Measurements from ENCODE around the gene PARP15.

The PARP15 gene

DNA sequence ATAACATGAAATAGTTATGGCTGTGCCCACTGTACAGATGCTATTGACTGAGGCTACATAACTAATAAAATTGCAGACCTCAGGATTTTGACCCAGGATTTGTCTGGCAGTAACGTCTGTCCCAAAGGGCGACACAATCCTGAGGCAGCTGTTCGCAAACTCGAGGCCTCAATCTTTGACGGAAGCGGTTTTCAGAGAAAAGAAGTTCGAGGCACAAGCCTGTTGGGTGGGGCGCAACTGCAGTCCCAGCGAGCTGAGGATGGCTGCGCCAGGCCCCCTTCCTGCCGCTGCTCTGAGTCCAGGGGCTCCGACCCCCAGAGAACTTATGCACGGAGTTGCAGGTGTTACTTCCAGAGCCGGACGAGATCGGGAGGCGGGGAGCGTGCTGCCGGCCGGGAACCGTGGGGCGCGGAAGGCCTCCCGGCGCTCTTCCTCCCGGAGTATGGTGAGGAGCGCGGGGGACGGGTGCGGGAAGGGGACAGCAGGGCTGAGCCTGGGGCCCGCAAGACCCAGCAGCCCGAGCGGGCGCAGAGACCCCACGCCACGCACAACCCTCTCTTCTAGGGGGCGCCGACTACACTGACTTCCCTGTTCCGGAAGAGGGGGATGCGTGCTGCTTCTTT, at the start of gene PARP15:
TSS of gene PARP15 (plus strand) at position 242 of the 623 bp plus-strand sequence. CDS start at position 260, 18 bp downstream.
- Histone ChIP-seq H3K9me3 (ENCODE audit: control insufficient read depth in 2 of 2, low read length in 2 of 2) (peaks cover 0 to 6% of the 10 kb centered on the region in 2 donors), H3K27ac (ENCODE audit: low read length) (no peak within 1 kb of the TSS), H3K9ac (ENCODE audit: low read length in 2 of 2) (peak within 1 kb of the TSS; percentile 43 to 51), H3K4me1 (ENCODE audit: control insufficient read depth, insufficient read depth, low read length) (no peaks in the 10 kb centered on the region), H3K36me3 (ENCODE audit: control insufficient read depth in 2 of 2, insufficient read depth in 2 of 2, low read length in 2 of 2) (peaks cover 6 to 8% of the 10 kb centered on the region in 2 donors), H3K27me3 (ENCODE audit: control insufficient read depth in 1 of 2, insufficient read depth in 2 of 2, low read length in 2 of 2) (peaks cover 0 to 3% of the 10 kb centered on the region in 2 donors), H3K4me3 (ENCODE audit: low read length in 2 of 2) (peak within 1 kb of the TSS; percentile 67 to 71)

DNA sequence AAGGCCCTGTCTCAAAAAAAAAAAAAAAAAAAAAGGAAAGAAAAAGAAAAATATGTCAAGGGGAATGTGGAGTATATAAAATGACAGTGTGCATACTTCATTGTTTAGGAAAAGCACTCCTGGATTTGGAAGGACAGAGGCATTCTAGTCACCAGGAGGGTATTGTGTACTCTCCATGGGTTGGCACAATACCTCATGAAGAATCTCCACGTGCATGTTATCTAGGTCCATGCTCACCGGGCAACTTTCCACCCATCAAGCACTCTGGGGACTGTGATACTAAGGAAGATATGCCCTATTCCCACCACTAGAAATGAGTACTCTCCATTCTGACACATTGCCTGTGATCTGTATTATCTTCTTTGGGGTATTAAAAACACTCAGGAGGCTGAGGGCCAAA, 47.3 kb upstream of the PARP15 start:
- Histone ChIP-seq H3K4me1 (ENCODE audit: control insufficient read depth, insufficient read depth, low read length) (no peaks in the 10 kb centered on the region), H3K36me3 (ENCODE audit: control insufficient read depth in 2 of 2, insufficient read depth in 2 of 2, low read length in 2 of 2) (peaks cover 43 to 44% of the 10 kb centered on the region in 2 donors), H3K27ac (ENCODE audit: low read length) (no peak overlapping the region), H3K9ac (ENCODE audit: low read length in 2 of 2) (no peak overlapping the region), H3K27me3 (ENCODE audit: control insufficient read depth in 1 of 2, insufficient read depth in 2 of 2, low read length in 2 of 2) (no peaks in the 10 kb centered on the region), H3K4me3 (ENCODE audit: low read length in 2 of 2) (no peak overlapping the region), H3K9me3 (ENCODE audit: control insufficient read depth in 2 of 2, low read length in 2 of 2) (no peaks in the 10 kb centered on the region)

DNA sequence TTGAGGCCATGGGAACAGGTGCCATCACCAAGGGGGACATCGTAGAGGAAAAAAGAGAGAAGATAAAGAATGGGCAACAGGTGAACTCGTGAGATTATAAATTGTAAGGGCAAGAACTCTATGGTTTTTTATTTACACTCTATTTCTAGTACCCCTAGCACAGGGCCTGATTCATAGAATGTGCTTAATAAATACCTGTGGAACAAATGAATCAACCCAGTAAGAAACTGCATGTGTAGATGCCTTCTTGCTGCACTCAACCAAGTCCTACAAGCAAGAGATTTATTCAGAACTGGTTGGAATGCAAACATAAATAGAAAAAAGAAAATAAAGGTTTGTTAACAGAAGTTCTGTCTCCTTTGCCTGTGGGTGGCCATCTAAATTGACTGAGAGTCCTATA, 44.0 kb upstream of the PARP15 start:
- Histone ChIP-seq H3K27ac (ENCODE audit: low read length) (no peak overlapping the region), H3K4me3 (ENCODE audit: low read length in 2 of 2) (no peak overlapping the region), H3K4me1 (ENCODE audit: control insufficient read depth, insufficient read depth, low read length) (no peaks in the 10 kb centered on the region), H3K36me3 (ENCODE audit: control insufficient read depth in 2 of 2, insufficient read depth in 2 of 2, low read length in 2 of 2) (peaks cover 41 to 44% of the 10 kb centered on the region in 2 donors), H3K27me3 (ENCODE audit: control insufficient read depth in 1 of 2, insufficient read depth in 2 of 2, low read length in 2 of 2) (no peaks in the 10 kb centered on the region), H3K9ac (ENCODE audit: low read length in 2 of 2) (no peak overlapping the region), H3K9me3 (ENCODE audit: control insufficient read depth in 2 of 2, low read length in 2 of 2) (no peaks in the 10 kb centered on the region)

DNA sequence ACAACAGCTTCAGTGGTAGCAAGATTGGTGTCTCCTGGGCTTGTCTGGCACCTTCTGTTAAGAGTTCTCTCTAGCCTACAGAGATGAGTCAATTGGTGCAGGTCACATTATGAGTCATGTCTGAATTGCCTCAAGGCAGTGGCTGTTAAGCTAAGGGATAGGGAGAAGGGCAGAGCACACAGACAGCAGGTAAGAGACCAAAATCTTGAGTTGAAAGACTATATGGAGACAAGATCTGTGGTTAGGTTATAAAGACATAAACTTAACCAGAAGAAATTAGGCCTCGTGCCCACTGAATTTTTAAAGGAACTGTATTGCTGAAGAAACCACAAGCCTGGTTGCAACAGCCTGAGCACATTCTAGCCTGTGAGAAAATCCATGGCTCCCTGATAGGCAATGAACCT, 43.5 kb upstream of the PARP15 start:
- no peak overlapping the region for H3K27ac ChIP-seq (ENCODE audit: low read length)
- H3K4me1 ChIP-seq (ENCODE audit: control insufficient read depth, insufficient read depth, low read length), result no peaks in the 10 kb centered on the region
- H3K9ac ChIP-seq (ENCODE audit: low read length in 2 of 2), result no peak overlapping the region

DNA sequence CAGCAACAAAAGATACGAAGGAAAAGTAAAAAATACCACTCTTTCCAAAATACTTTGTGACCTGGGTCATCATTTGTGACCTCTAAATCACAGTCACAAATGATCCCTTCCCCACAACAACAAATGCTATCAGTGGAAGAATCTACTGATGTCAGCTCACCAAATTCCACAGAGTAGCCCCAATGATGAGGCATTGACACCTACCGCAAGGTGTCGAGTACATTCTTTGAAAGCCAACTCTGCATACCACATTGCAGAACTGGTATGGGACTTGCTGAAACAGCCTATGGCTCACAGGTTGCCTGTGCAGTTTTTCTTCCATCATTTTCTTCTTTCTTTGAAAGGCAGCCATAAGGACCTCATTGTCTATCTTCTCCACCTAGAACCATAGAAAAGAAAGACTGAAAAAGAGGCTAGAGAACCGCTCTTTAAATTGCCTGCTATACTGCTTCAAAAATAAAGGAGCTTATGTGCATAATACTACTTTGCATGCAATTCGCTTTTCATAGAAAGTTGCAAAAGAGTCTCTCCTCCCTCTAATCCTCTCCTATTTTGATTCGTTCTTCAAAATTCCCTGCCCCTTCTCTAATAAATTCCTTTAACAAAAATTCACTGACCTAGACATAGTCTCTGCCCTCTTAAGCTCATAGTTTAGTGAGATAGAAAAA, 41.4 kb upstream of the PARP15 start:
- peaks cover 49 to 50% of the 10 kb centered on the region in 2 donors for H3K36me3 ChIP-seq (ENCODE audit: control insufficient read depth in 2 of 2, insufficient read depth in 2 of 2, low read length in 2 of 2)
- H3K4me3 ChIP-seq (ENCODE audit: low read length in 2 of 2), result no peak overlapping the region
- H3K27me3 ChIP-seq (ENCODE audit: control insufficient read depth in 1 of 2, insufficient read depth in 2 of 2, low read length in 2 of 2), result no peaks in the 10 kb centered on the region
- H3K27ac ChIP-seq (ENCODE audit: low read length), result no peak overlapping the region
- H3K4me1 ChIP-seq (ENCODE audit: control insufficient read depth, insufficient read depth, low read length), result no peaks in the 10 kb centered on the region
- H3K9me3 ChIP-seq (ENCODE audit: control insufficient read depth in 2 of 2, low read length in 2 of 2), result no peaks in the 10 kb centered on the region
- H3K9ac ChIP-seq (ENCODE audit: low read length in 2 of 2), result no peak overlapping the region

More for the DNA sequence above, 43.5 kb upstream of the PARP15 start:
- no peaks in the 10 kb centered on the region for H3K27me3 ChIP-seq (ENCODE audit: control insufficient read depth in 1 of 2, insufficient read depth in 2 of 2, low read length in 2 of 2)
- H3K36me3 ChIP-seq (ENCODE audit: control insufficient read depth in 2 of 2, insufficient read depth in 2 of 2, low read length in 2 of 2), result peaks cover 41 to 49% of the 10 kb centered on the region in 2 donors
- no peak overlapping the region for H3K4me3 ChIP-seq (ENCODE audit: low read length in 2 of 2)
- H3K9me3 ChIP-seq (ENCODE audit: control insufficient read depth in 2 of 2, low read length in 2 of 2), result no peaks in the 10 kb centered on the region

DNA sequence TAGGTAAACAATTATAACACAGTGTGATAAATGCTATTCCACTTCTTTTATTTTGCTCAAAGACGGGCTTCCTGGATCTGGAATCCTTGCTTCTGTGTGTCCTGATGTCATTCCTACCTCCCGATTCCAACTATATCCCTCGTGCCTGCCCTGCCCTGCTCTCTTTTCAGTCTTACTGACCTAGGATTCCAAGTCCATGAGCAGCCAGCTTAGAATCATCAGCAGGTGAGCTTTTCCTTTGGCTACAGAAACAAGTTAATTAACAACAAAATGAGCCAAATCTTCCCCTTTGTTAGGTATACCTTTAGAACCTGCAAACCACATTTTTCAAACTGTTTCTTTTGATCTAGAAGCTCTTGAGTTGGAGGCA, 40.8 kb upstream of the PARP15 start:
- no peaks in the 10 kb centered on the region for H3K9me3 ChIP-seq (ENCODE audit: control insufficient read depth in 2 of 2, low read length in 2 of 2)
- H3K9ac ChIP-seq (ENCODE audit: low read length in 2 of 2), result no peak overlapping the region
- no peak overlapping the region for H3K4me3 ChIP-seq (ENCODE audit: low read length in 2 of 2)
- H3K4me1 ChIP-seq (ENCODE audit: control insufficient read depth, insufficient read depth, low read length), result no peaks in the 10 kb centered on the region
- H3K27ac ChIP-seq (ENCODE audit: low read length), result no peak overlapping the region
- H3K27me3 ChIP-seq (ENCODE audit: control insufficient read depth in 1 of 2, insufficient read depth in 2 of 2, low read length in 2 of 2), result no peaks in the 10 kb centered on the region
- H3K36me3 ChIP-seq (ENCODE audit: control insufficient read depth in 2 of 2, insufficient read depth in 2 of 2, low read length in 2 of 2), result peaks cover 50 to 51% of the 10 kb centered on the region in 2 donors

DNA sequence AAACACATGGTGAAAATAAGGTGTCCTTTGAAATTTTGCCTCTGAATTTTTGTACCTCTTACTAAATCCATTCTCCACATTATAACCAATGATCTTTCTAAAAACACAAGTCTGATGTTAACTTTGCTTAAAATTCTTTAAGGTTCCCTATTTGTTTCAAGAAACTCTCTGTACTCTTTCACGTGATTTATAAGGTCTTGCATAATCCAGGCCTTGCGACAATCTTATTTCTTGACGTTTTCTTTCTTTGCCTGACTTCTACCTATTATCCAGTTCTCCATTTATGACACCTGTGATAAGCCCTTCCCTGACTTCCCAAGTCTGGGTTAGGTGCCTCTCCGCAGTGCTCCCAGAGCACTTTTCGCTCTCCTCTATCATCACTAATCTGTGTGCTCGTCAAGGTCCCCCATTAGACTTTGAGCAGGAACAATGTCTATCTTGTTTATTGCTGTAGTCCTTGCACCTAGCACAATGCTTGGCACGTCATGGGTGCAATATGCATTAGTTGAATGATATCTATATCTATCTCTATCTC, 38.4 kb upstream of the PARP15 start:
- Histone ChIP-seq H3K4me3 (ENCODE audit: low read length in 2 of 2) (no peak overlapping the region), H3K27me3 (ENCODE audit: control insufficient read depth in 1 of 2, insufficient read depth in 2 of 2, low read length in 2 of 2) (no peaks in the 10 kb centered on the region), H3K36me3 (ENCODE audit: control insufficient read depth in 2 of 2, insufficient read depth in 2 of 2, low read length in 2 of 2) (peaks cover 31 to 35% of the 10 kb centered on the region in 2 donors), H3K4me1 (ENCODE audit: control insufficient read depth, insufficient read depth, low read length) (no peaks in the 10 kb centered on the region), H3K27ac (ENCODE audit: low read length) (no peak overlapping the region), H3K9ac (ENCODE audit: low read length in 2 of 2) (no peak overlapping the region), H3K9me3 (ENCODE audit: control insufficient read depth in 2 of 2, low read length in 2 of 2) (no peaks in the 10 kb centered on the region)

DNA sequence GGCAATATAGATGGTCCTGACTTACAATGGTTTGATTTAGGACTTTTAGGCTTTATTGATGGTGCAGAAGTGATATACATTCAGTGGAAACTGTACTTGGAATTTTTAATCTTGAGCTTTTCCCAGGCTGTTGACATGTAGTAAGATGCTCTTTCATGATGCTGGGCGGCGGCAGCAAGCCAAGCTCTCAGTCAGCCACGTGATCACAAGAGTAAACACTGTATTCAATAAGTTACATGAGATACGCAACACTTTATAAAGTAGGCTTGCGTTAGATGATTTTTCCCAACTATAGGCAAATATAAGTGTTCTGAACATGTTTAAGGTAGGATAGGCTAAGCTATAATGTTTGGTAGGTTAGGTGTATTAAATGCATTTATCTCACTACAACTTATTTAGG, 31.3 kb upstream of the PARP15 start:
- no peak overlapping the region for H3K27ac ChIP-seq (ENCODE audit: low read length)
- no peaks in the 10 kb centered on the region for H3K4me1 ChIP-seq (ENCODE audit: control insufficient read depth, insufficient read depth, low read length)
- H3K9me3 ChIP-seq (ENCODE audit: control insufficient read depth in 2 of 2, low read length in 2 of 2), result no peaks in the 10 kb centered on the region
- H3K4me3 ChIP-seq (ENCODE audit: low read length in 2 of 2), result no peak overlapping the region
- H3K27me3 ChIP-seq (ENCODE audit: control insufficient read depth in 1 of 2, insufficient read depth in 2 of 2, low read length in 2 of 2), result no peaks in the 10 kb centered on the region
- H3K9ac ChIP-seq (ENCODE audit: low read length in 2 of 2), result no peak overlapping the region
- H3K36me3 ChIP-seq (ENCODE audit: control insufficient read depth in 2 of 2, insufficient read depth in 2 of 2, low read length in 2 of 2), result peaks cover 31 to 34% of the 10 kb centered on the region in 2 donors

DNA sequence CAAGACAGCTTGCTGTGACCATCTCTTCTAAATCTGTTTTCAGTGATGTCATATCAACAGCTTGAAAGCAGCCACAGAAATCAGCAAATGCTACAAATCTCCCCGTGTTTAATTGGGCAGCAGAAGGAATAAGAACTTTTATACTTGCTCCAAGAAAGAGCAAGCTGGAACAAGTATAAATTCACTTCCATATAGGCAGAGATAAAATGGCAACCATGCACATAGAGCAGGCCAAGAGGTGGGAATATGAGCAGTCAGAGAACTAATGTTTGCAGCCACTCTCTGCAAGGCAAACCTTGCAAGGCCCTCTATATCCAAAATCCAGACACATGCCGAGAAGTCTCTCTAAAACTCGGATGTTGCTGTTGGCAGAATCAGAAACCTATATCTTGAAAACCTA, 29.4 kb upstream of the PARP15 start:
- H3K9ac ChIP-seq (ENCODE audit: low read length in 2 of 2), result no peak overlapping the region
- H3K9me3 ChIP-seq (ENCODE audit: control insufficient read depth in 2 of 2, low read length in 2 of 2), result no peaks in the 10 kb centered on the region
- no peak overlapping the region for H3K27ac ChIP-seq (ENCODE audit: low read length)
- H3K4me3 ChIP-seq (ENCODE audit: low read length in 2 of 2), result no peak overlapping the region
- H3K36me3 ChIP-seq (ENCODE audit: control insufficient read depth in 2 of 2, insufficient read depth in 2 of 2, low read length in 2 of 2), result peaks cover 31 to 36% of the 10 kb centered on the region in 2 donors
- H3K27me3 ChIP-seq (ENCODE audit: control insufficient read depth in 1 of 2, insufficient read depth in 2 of 2, low read length in 2 of 2), result no peaks in the 10 kb centered on the region
- no peaks in the 10 kb centered on the region for H3K4me1 ChIP-seq (ENCODE audit: control insufficient read depth, insufficient read depth, low read length)

DNA sequence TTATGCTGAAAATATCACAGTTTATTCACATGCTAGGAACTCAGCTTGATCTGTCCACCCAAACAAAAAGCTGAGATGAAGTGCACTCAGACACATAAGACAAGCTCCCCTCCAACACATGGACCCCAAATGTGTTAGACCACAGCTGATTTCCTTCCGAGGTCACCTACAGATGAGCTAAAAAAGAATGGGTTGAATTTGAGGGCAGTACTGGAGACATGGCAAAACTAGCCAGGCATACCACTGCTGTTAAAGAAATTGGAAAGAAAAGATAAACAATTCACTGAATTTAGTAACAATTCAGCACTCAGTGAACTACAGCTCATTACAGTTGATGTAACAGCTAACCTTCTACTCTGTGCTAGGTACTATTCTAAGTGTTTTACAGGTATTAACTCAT, 28.8 kb upstream of the PARP15 start:
- Histone ChIP-seq H3K9ac (ENCODE audit: low read length in 2 of 2) (no peak overlapping the region), H3K36me3 (ENCODE audit: control insufficient read depth in 2 of 2, insufficient read depth in 2 of 2, low read length in 2 of 2) (peaks cover 31 to 36% of the 10 kb centered on the region in 2 donors), H3K27me3 (ENCODE audit: control insufficient read depth in 1 of 2, insufficient read depth in 2 of 2, low read length in 2 of 2) (no peaks in the 10 kb centered on the region), H3K9me3 (ENCODE audit: control insufficient read depth in 2 of 2, low read length in 2 of 2) (no peaks in the 10 kb centered on the region), H3K4me3 (ENCODE audit: low read length in 2 of 2) (no peak overlapping the region), H3K4me1 (ENCODE audit: control insufficient read depth, insufficient read depth, low read length) (no peaks in the 10 kb centered on the region), H3K27ac (ENCODE audit: low read length) (no peak overlapping the region)

DNA sequence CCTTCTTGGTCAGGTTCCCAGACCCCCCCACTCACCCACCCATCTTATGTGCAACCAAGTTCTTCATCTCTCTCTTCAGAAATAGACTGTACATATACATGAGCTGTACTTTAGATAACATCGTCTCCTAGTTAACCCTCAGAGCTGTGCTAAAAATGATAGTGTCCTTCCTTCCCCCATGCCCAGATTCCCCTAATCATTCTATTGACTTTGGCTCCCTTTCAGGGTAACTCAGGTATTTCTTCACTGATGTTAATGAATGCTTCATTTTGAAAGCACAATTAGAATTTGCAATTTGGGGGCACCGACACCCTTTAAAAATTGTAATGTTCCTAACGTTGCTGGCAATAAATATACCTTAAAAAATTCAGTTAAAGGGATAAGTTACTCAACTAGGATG, 24.3 kb upstream of the PARP15 start:
- H3K36me3 ChIP-seq (ENCODE audit: control insufficient read depth in 2 of 2, insufficient read depth in 2 of 2, low read length in 2 of 2), result peaks cover 32 to 47% of the 10 kb centered on the region in 2 donors

More for the DNA sequence above, 24.3 kb upstream of the PARP15 start:
- no peak overlapping the region for H3K4me3 ChIP-seq (ENCODE audit: low read length in 2 of 2)
- no peaks in the 10 kb centered on the region for H3K27me3 ChIP-seq (ENCODE audit: control insufficient read depth in 1 of 2, insufficient read depth in 2 of 2, low read length in 2 of 2)
- H3K9me3 ChIP-seq (ENCODE audit: control insufficient read depth in 2 of 2, low read length in 2 of 2), result no peaks in the 10 kb centered on the region
- H3K9ac ChIP-seq (ENCODE audit: low read length in 2 of 2), result no peak overlapping the region
- H3K27ac ChIP-seq (ENCODE audit: low read length), result no peak overlapping the region
- no peaks in the 10 kb centered on the region for H3K4me1 ChIP-seq (ENCODE audit: control insufficient read depth, insufficient read depth, low read length)

All from stomach smooth muscle (tissue), 2 donors.